A673 (cell line): ENCODE measurements around the gene HIKESHI.
"Not testable (repeated sequence)": the region's sequence is repeated elsewhere in the genome, so short reads cannot be mapped to it uniquely, and the experiment has no call there.

Experiments
- CTCF ChIP-seq: fragments of 300-800, 200-600 bp; sonication (generic); conservative IDR thresholded peaks from 2 replicates; pipeline ENCODE4 v1.5.1; 2017; ENCODE audit warnings: low read depth, mild to moderate bottlenecking, antibody characterized with exemption, low read length, moderate library complexity, mixed read lengths
- EZH2 ChIP-seq: fragments of 200-600 bp; sonication (generic); IDR thresholded peaks from 2 replicates; pipeline ENCODE4 v1.6.1; 2017; ENCODE audit warnings: borderline replicate concordance, low read depth, mild to moderate bottlenecking, mixed read lengths, antibody characterized with exemption, low read length; ENCODE audit not compliant: poor library complexity, severe bottlenecking

GRCh38 chr11:86357412-86357811 lies 55.4 kb downstream of the HIKESHI start:
- TF ChIP-seq CTCF, EZH2: not testable (repeated sequence)
